CD4-positive, alpha-beta T cell treated with Interleukin-6 at 100 ng/mL for 8 hours (primary cell): ENCODE results near the gene ADH1B.
"Not testable (repeated sequence)": the region's sequence is repeated elsewhere in the genome, so short reads cannot be mapped to it uniquely, and the experiment has no call there.

Source experiments
- DNase-seq: peaks from one replicate; pipeline ENCODE4 v3.0.0-alpha.2; 2020; ENCODE audit warnings: mixed read lengths, low spot score

Gene ADH1B

DNA sequence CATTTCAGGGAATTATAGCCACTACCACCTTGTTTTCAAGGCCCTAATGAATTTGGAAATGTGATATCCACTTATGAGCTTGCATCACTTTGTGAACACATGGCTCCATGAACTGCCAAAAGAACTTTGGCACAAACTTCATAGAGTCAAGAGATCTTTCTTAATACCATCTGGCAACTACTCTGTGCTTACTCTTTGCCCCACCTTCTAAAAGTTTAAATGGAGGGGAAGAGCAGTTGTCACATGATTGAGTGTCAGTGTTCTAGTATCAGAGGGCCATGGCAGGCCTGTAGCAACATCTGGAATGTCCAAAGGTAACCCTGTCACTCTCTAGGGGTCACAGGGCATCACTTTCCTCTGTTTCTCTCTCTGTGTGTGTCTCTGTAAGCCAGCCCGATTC, 2.6 kb upstream of the ADH1B start:
- DNase-seq: no peak

DNA sequence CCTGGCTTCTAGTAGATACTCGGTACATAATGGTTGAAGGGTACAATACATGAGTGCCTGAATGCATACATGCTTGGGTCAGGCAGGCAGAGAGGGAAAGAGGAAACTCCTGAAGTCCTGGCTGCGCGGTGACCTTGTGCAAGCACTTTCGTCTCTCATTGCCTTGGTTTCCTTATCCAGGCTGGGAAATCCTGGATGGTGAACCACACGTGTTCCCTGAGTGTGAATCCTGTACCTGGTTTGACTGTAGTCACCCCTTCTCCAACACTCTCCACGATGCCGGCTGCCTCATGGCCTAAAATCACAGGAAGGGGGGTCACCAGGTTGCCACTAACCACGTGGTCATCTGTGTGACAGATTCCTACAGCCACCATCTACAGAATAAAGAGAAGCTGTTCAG, 3.4 kb downstream of the ADH1B start:
- DNase-seq: not testable (repeated sequence)

DNA sequence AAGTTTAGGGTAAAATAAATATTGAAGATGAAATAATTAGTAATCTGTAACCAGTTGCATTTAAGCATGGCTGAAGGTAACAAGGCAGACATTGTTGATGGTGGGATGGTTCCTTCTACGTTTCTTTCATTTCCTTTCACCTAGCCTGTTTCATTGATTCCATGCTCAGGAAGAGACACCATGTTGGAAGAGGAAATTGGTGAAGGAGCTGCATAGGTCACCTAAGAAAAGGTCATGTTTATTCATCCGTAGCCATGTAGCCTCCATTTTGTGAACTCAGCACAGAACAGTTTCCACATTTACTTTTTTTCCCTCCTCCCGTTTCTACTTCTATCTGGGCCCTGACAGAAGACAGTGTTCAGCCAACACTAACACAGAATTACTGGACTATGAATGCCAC, 3.8 kb downstream of the ADH1B start:
- no peak for DNase-seq

GRCh38 chr4:99315839-99316238, 5.4 kb downstream of the ADH1B start:
- DNase-seq: no peak

DNA sequence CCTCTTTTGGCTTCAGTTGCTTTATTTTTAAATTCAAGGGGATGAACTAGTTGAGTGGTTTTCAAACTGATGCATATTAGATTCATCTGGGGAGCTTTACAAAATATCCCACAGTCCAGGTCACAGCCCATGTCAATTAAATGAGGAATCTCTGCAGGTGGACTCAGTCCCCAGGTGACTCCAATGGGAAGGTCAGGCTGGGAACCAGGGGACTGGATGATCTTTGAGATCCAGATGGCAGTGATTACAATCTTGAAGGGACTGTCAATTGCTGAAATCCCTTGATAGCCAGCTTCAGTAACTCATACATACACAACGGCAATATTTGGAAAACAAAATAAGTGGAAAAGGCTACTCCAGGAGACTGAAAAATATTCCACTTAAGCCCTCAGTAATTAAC, 7.0 kb downstream of the ADH1B start:
- DNase-seq: no peak

GRCh38 chr4:99310389-99310788, 10.8 kb downstream of the ADH1B start:
- no peak for DNase-seq

GRCh38 chr4:99305638-99306400, 15.4 kb downstream of the ADH1B start:
- no peak for DNase-seq

GRCh38 chr4:99301376-99302164, 19.6 kb downstream of the ADH1B start:
- DNase-seq: no peak

DNA sequence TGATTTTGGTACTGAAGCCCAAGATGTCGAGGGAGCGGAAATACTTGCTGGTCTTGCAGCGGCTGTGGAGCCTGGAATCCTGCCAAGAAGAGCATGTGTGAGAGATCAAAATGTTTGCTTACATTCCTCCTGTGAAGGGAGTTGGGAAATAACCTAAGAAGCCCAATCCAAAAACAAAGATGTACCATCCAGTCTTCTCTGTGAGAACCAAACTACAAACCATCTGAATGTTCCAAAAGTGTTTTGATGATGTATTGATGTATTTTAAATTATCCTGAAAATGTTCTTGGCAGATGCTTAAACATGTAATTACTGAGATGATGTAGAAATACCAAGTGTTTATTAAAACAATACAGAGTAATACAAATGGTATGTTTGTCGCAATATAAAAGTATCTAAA, 20.3 kb downstream of the ADH1B start:
- DNase-seq: no peak

- DNase-seq: no peak
These were observed 27.8 kb downstream of the ADH1B start for GRCh38 chr4:99293357-99293756.

GRCh38 chr4:99290848-99291786, 30.1 kb downstream of the ADH1B start, which contains the start of gene ADH1A:
ADH1A (minus strand) TSS chr4:99290985; CDS start chr4:99290914, 71 bp downstream.
- DNase-seq: no peak

DNA sequence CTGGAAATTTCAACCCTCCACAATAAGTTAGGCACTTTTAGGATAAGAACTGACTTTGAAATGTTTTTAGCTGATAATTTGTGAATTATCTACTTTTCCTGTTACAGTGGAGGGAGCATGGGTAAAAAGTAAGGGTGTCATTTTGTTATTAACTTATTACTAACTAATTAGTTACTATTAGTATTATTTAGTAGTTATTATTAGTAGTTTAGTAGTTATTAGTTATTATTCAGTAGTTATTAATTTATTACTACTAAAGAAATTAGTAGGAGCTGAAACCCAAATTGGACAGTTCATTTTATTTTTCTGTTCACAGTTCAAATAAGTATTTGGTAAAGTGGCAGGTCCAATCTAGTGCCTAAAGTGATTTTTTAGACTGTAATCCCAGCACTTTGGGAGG, 35.8 kb downstream of the ADH1B start:
- DNase-seq: no peak

DNA sequence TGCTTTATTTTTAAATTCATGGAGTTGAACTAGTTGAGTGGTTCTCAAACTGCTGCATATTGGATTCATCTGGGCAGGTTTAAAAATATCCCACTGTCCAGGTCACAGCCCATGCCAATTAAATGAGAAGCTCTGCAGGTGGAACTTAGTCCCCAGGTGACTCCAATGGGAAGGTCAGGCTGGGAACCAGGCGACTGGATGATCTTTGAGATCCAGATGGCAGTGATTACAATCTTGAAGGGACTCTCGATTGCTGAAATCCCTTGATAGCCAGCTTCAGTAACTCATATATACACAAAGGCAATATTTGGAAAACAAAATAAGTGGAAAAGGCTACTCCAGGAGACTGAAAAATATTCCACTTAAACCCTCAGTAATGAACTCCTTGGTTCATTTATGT, 38.5 kb downstream of the ADH1B start:
- DNase-seq: no peak

GRCh38 chr4:99281261-99281660, 39.9 kb downstream of the ADH1B start:
- no peak for DNase-seq

DNA sequence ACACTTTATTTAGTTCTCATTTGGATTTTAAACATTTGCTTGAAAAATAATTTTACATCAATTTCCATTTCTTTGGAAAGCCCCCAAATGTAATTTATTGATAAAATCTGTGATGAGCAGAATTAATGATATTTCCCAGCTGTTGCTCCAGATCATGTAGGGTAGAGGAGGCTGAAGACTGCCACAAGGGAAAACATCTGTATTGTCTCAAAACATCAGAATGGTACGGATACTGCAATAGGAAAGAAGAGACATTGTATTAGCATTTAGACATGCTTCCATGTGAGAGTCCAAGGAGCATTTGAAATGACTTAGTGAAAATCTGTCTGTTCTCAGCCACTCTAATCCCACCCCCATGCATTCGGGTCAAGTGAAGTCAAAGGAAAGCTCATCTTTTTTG, 44.8 kb downstream of the ADH1B start:
- DNase-seq: no peak

DNA sequence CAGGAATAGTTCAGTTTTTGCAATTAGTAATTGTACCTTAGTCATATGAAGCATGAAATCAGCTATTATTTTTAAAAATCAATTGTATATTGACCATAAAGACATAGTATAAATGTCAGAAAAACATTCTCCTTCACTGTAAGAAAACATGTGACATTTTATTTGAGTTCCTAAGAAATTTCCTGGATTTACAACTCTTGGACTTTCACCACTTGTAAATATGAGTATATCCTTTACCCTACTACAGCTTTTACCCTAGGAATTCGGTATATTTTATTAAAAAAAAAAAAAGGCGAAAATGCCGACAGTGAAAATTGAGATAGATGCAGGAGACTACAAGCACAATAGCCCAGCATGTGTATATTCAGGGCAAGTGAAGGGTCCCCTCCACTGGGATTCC, 45.3 kb downstream of the ADH1B start:
- DNase-seq: no peak

DNA sequence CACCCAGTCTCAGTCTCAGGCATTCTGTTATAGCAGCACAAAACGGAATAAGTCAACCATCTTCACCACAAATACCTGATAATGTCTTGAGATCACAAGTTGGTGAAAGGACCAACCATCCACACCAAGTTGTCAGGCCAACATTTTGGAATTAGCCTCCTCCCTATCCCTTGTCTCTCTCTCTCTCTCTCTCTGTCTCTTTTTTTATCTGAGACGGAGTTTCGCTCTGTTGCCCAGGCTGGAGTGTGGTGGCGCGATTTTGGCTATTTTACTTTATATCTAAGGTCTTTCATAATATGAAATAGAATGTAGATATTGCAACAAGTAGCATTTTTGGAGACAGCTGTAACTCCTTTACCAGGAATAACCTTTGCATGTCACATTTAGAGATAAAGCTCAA, 46.2 kb downstream of the ADH1B start:
- no peak for DNase-seq

- DNase-seq: no peak
These were observed 47.5 kb downstream of the ADH1B start for GRCh38 chr4:99273704-99274103.

DNA sequence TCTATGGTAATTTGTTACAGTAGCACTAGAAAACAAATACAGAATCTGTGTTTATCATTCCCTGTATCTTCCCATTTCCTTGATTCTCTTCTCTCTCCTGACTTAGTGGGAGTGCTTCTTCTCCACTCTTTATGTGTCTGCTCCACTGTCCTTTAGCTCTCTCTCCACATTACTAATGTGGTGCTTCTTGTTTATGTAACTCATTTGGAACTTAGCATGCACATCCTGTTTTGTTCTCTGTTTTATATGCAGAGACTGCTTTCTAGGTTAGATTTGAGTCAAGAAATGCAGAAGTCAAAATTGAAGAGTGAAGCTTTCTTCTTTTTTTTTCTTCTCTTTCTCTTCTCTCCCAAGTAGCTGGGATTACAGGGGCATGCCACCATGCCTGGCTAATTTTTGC, 56.3 kb downstream of the ADH1B start:
- DNase-seq: no peak
